ENCODE data around the gene ABCA1.

- TF ChIP-seq, protein P1, sequence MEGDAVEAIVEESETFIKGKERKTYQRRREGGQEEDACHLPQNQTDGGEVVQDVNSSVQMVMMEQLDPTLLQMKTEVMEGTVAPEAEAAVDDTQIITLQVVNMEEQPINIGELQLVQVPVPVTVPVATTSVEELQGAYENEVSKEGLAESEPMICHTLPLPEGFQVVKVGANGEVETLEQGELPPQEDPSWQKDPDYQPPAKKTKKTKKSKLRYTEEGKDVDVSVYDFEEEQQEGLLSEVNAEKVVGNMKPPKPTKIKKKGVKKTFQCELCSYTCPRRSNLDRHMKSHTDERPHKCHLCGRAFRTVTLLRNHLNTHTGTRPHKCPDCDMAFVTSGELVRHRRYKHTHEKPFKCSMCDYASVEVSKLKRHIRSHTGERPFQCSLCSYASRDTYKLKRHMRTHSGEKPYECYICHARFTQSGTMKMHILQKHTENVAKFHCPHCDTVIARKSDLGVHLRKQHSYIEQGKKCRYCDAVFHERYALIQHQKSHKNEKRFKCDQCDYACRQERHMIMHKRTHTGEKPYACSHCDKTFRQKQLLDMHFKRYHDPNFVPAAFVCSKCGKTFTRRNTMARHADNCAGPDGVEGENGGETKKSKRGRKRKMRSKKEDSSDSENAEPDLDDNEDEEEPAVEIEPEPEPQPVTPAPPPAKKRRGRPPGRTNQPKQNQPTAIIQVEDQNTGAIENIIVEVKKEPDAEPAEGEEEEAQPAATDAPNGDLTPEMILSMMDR (IDR thresholded peaks at IDR 0.05 in 4 of 5, conservative IDR thresholded peaks at IDR 0.05 in 1 of 5), result no peak
- TF ChIP-seq POLR2A (IDR thresholded peaks at IDR 0.05), result no peak
Measured at GRCh38 chr9:104774132-104774531, 153.8 kb downstream of the ABCA1 start.
